WTC11 (cell line): ENCODE data around the gene CISD3.

Source experiments
- ATF2 ChIP-seq: sonication (generic); formaldehyde crosslinking; IDR thresholded peaks from 2 replicates; pipeline ENCODE4 v1.8.1; 2022; ENCODE audit warnings: low read depth, missing genetic modification reagents, borderline replicate concordance
- CTCF ChIP-seq: fragments of 200-600 bp; IDR thresholded peaks from 2 replicates; pipeline ENCODE4 v1.8.0; 2022; ENCODE audit warnings: antibody characterized with exemption
- ERG ChIP-seq: fragments of 250-450 bp; sonication (Bioruptor Pico); IDR thresholded peaks from 2 replicates; pipeline ENCODE4 v1.8.0; 2021; ENCODE audit warnings: mild to moderate bottlenecking
- FOXP1 ChIP-seq: sonication (generic); formaldehyde crosslinking; IDR thresholded peaks from 2 replicates; pipeline ENCODE4 v1.8.0; 2022; ENCODE audit warnings: missing genetic modification reagents, mild to moderate bottlenecking, moderate library complexity, borderline replicate concordance
- FOXP4 ChIP-seq: sonication (generic); formaldehyde crosslinking; IDR thresholded peaks from 2 replicates; pipeline ENCODE4 v1.8.0; 2022; ENCODE audit warnings: mild to moderate bottlenecking, missing genetic modification reagents
- JUN ChIP-seq: sonication (generic); formaldehyde crosslinking; IDR thresholded peaks from 2 replicates; pipeline ENCODE4 v1.8.0; 2023; ENCODE audit warnings: mild to moderate bottlenecking, missing genetic modification reagents
- MAX ChIP-seq: sonication (generic); formaldehyde crosslinking; IDR thresholded peaks from 2 replicates; pipeline ENCODE4 v1.8.0; 2022; ENCODE audit warnings: mild to moderate bottlenecking, missing genetic modification reagents
- NR2C2 ChIP-seq: sonication (generic); formaldehyde crosslinking; IDR thresholded peaks from 2 replicates; pipeline ENCODE4 v1.8.0; 2022; ENCODE audit warnings: mild to moderate bottlenecking, missing genetic modification reagents
- SMAD4 ChIP-seq: sonication (generic); formaldehyde crosslinking; IDR thresholded peaks from 2 replicates; pipeline ENCODE4 v1.8.0; 2022; ENCODE audit warnings: mild to moderate bottlenecking, missing genetic modification reagents
- TP53 ChIP-seq: sonication (generic); formaldehyde crosslinking; IDR thresholded peaks from 2 replicates; pipeline ENCODE4 v1.8.1; 2023; ENCODE audit warnings: mild to moderate bottlenecking, missing genetic modification reagents
- TF ChIP-seq, protein P1 (sequence below): sonication (generic); formaldehyde crosslinking; IDR thresholded peaks from 2 replicates; pipeline ENCODE4 v1.8.1; 2022; ENCODE audit warnings: missing genetic modification reagents, borderline replicate concordance

GRCh38 chr17:38746004-38746848 lies 16.1 kb downstream of the CISD3 start:
- TF ChIP-seq NR2C2 (CRISPR knock-in tag) (no peak), CTCF (no peak), JUN (CRISPR knock-in tag) (no peak), SMAD4 (CRISPR knock-in tag) (no peak), FOXP1 (CRISPR knock-in tag) (no peak), ATF2 (CRISPR knock-in tag) (no peak), MAX (CRISPR knock-in tag) (no peak), FOXP4 (CRISPR knock-in tag) (no peak), TP53 (CRISPR knock-in tag) (no peak), ERG (CRISPR knock-in tag) (no peak)
- TF ChIP-seq, protein P1, sequence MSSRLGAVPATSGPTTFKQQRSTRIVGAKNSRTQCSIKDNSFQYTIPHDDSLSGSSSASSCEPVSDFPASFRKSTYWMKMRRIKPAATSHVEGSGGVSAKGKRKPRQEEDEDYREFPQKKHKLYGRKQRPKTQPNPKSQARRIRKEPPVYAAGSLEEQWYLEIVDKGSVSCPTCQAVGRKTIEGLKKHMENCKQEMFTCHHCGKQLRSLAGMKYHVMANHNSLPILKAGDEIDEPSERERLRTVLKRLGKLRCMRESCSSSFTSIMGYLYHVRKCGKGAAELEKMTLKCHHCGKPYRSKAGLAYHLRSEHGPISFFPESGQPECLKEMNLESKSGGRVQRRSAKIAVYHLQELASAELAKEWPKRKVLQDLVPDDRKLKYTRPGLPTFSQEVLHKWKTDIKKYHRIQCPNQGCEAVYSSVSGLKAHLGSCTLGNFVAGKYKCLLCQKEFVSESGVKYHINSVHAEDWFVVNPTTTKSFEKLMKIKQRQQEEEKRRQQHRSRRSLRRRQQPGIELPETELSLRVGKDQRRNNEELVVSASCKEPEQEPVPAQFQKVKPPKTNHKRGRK (CRISPR knock-in tag) = no peak
